BJ (cell line): Measurements from ENCODE around the gene NLRC3. TPM values are rescaled to one million over a fixed set of nuclear protein-coding genes. Genes with fewer than 3 reads are reported as not detected.

Source experiments
- CTCF ChIA-PET: fragments of 350-600 bp; formaldehyde crosslinking; extraction: SDS; loops from one replicate; lab custom pipeline; 2021; ENCODE audit warnings: antibody characterized with exemption, inconsistent platforms; lab: Yijun Ruan, JAX
- POLR2A ChIA-PET: fragments of 300-600 bp; sonication (Branson Sonifier 250); formaldehyde crosslinking; extraction: SDS; loops from one replicate; lab custom pipeline; 2021; ENCODE audit warnings: antibody characterized with exemption; lab: Charles Lee
- DNase-seq: peaks from one replicate; pipeline ENCODE4 v3.0.0-alpha.2; 2011; ENCODE audit warnings: low read depth
- H3K27me3 ChIP-seq: 2 replicates; pipeline ENCODE4 v1.6.0; 2011; ENCODE audit warnings: low read length; ENCODE audit not compliant: control insufficient read depth, insufficient read depth
- H3K36me3 ChIP-seq: 2 replicates; pipeline ENCODE4 v1.5.1; 2011; ENCODE audit warnings: low read length; ENCODE audit not compliant: control insufficient read depth, insufficient read depth
- H3K4me3 ChIP-seq: 2 replicates; pipeline ENCODE4 v1.5.1; 2011; ENCODE audit warnings: low read depth, mild to moderate bottlenecking, control low read depth, low read length
- CTCF ChIP-seq: IDR thresholded peaks from 2 replicates; pipeline ENCODE4 v1.5.1; 2011; ENCODE audit warnings: low read depth, mild to moderate bottlenecking, control low read depth, inconsistent platforms, low read length, moderate library complexity; ENCODE audit not compliant: insufficient read depth
- polyA plus RNA-seq: library from polyadenylated mRNA; depleted of rRNA; stranded (reverse); fragments of >200 nt; gene quantifications from 2 replicates; pipeline ENCODE4 v1.2.3, GENCODE V29; 2011; rRNA removed

Gene NLRC3
- polyA plus RNA-seq, 1 experiment: not detected

GRCh38 chr16:3490911-3491629 lies 86.1 kb downstream of the NLRC3 start:
- no peak for TF ChIP-seq CTCF
- no peak overlapping the region for H3K4me3 ChIP-seq
- DNase-seq: no peak
- no peaks in the 10 kb centered on the region for H3K27me3 ChIP-seq
- CTCF ChIA-PET: interaction anchor here (0.6 to 0.8 kb wide), 2 partner anchors 9 to 224 kb away, joined by 3 read pairs; no protein-coding TSS in a partner anchor
- peaks cover 13% of the 10 kb centered on the region for H3K36me3 ChIP-seq
- POLR2A ChIA-PET: no interaction called here

Other genes with a start within 250 kb of the NLRC3 start
- gene OR2C1, start 221.5 kb downstream of the NLRC3 start, polyA plus RNA-seq: 0.17 TPM in 1 of 2 replicates, not detected in the other
- 13.8 and 14.0 TPM in 2 replicates for gene ZSCAN32, start 176.4 kb downstream of the NLRC3 start, polyA plus RNA-seq
- gene ZNF174, start 176.2 kb downstream of the NLRC3 start, polyA plus RNA-seq: 10.0 and 10.6 TPM in 2 replicates
- 0.93 and 1.5 TPM in 2 replicates for gene ZNF597, start 133.9 kb downstream of the NLRC3 start, polyA plus RNA-seq
- 21.7 and 30.7 TPM in 2 replicates for gene NAA60, start 133.7 kb downstream of the NLRC3 start, polyA plus RNA-seq
- gene C16orf90, start 81.9 kb downstream of the NLRC3 start, polyA plus RNA-seq: not detected in 2 replicates
- 14.7 and 27.0 TPM in 2 replicates for gene CLUAP1, start 76.4 kb downstream of the NLRC3 start, polyA plus RNA-seq
- gene SLX4, start 34.2 kb upstream of the NLRC3 start, polyA plus RNA-seq: 0.92 and 0.97 TPM in 2 replicates
- 6.4 and 10.9 TPM in 2 replicates for gene DNASE1, start 77.3 kb upstream of the NLRC3 start, polyA plus RNA-seq
- 95.9 and 112 TPM in 2 replicates for gene TRAP1, start 140.1 kb upstream of the NLRC3 start, polyA plus RNA-seq